Activated T-cell treated with anti-CD3 and anti-CD28 coated beads, Interleukin-2, amount 50 U/mL, for 24 hours (primary cell): ENCODE data around the gene MEIS2.

ENCODE experiments used
- DNase-seq: peaks from one replicate; pipeline ENCODE4 v3.0.0-alpha.2; 2020
- H3K27ac Mint-ChIP-seq: 2 replicates; pipeline ENCODE4 v1.8.0; 2020; ENCODE audit warnings: mild to moderate bottlenecking, mixed read lengths
- H3K27me3 Mint-ChIP-seq: 2 replicates; pipeline ENCODE4 v1.8.0; 2020; ENCODE audit warnings: mixed read lengths
- H3K36me3 Mint-ChIP-seq: 2 replicates; pipeline ENCODE4 v1.8.0; 2020; ENCODE audit warnings: low read depth, mixed read lengths
- H3K4me1 Mint-ChIP-seq: 2 replicates; pipeline ENCODE4 v1.8.0; 2020; ENCODE audit warnings: low read depth, mixed read lengths
- H3K4me3 Mint-ChIP-seq: 2 replicates; pipeline ENCODE4 v1.8.0; 2020; ENCODE audit warnings: mild to moderate bottlenecking, moderate library complexity, mixed read lengths
- H3K9me3 Mint-ChIP-seq: 2 replicates; pipeline ENCODE4 v1.8.0; 2020; ENCODE audit warnings: mixed read lengths

MEIS2 gene

GRCh38 chr15:36958606-36959005 is 141.7 kb downstream of the MEIS2 start:
- no peak for DNase-seq
- Mint-ChIP-seq H3K4me3 (no peak overlapping the region), H3K36me3 (no peaks in the 10 kb centered on the region), H3K27me3 (peaks cover 9% of the 10 kb centered on the region), H3K27ac (no peak overlapping the region), H3K4me1 (no peaks in the 10 kb centered on the region), H3K9me3 (no peaks in the 10 kb centered on the region)

- no peak overlapping the region for H3K27ac Mint-ChIP-seq
- no peak overlapping the region for H3K4me3 Mint-ChIP-seq
- H3K9me3 Mint-ChIP-seq, result no peaks in the 10 kb centered on the region
- DNase-seq, result no peak
- H3K27me3 Mint-ChIP-seq, result peaks cover 11% of the 10 kb centered on the region
- no peaks in the 10 kb centered on the region for H3K36me3 Mint-ChIP-seq
- H3K4me1 Mint-ChIP-seq, result no peaks in the 10 kb centered on the region
These were observed 145.9 kb downstream of the MEIS2 start for GRCh38 chr15:36954486-36954885.

DNA sequence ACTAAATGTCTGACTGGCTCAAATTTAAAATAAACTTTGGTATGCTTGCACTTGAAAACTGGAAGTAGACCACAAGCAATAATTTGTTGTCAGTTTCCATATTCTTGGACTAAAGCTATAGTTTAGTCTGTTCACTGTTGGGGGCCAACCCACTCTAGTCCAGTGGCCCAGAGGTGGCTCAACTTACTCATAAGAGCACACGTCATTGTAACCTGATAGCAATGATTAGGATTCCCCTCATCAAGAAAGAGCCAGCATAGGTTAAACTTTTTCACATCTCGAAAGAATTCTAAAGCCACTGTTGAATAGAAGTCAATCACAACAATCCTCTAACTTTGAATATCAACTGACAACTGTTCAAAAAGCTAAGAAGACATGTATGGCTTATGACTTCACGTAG is 147.0 kb downstream of the MEIS2 start:
- Mint-ChIP-seq H3K27ac (no peak overlapping the region), H3K36me3 (no peaks in the 10 kb centered on the region), H3K27me3 (peaks cover 10% of the 10 kb centered on the region)

DNA sequence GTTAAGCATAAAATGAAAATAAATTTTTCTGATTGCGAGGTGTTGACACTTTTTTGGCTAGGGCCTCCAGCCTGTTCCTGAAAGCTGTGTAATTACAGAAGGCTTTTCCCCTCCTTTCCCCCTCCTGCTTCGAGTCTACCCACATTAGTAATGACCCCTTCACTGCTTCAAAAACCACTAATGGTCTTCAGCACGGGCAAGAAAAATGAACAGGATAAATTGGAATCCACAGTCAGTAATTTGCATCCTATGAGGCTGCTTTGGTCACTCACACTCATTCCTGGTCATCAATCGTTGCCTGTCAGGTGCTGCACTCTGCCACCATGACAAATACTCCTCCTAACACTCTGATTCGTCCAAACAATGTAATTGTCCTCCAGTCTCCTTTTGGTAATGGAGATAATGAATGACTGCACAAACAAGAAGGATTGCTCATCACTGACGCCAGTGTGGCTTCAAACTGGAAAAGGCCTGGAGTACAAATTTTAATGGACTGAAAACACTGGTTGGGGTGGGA is 148.6 kb downstream of the MEIS2 start:
- Mint-ChIP-seq H3K36me3 (no peaks in the 10 kb centered on the region), H3K4me3 (no peak overlapping the region), H3K27me3 (peaks cover 12% of the 10 kb centered on the region), H3K4me1 (no peaks in the 10 kb centered on the region), H3K27ac (no peak overlapping the region), H3K9me3 (no peaks in the 10 kb centered on the region)
- DNase-seq, result no peak

More for the DNA sequence above, 147.0 kb downstream of the MEIS2 start:
- Mint-ChIP-seq H3K4me1 (no peaks in the 10 kb centered on the region), H3K4me3 (no peak overlapping the region), H3K9me3 (no peaks in the 10 kb centered on the region)
- DNase-seq, result no peak

GRCh38 chr15:36950371-36950770 is 150.0 kb downstream of the MEIS2 start:
- Mint-ChIP-seq H3K27me3 (peaks cover 12% of the 10 kb centered on the region), H3K27ac (no peak overlapping the region), H3K36me3 (no peaks in the 10 kb centered on the region), H3K4me1 (no peaks in the 10 kb centered on the region), H3K9me3 (no peaks in the 10 kb centered on the region), H3K4me3 (no peak overlapping the region)
- no peak for DNase-seq

- H3K27me3 Mint-ChIP-seq, result peaks cover 10% of the 10 kb centered on the region
- no peaks in the 10 kb centered on the region for H3K9me3 Mint-ChIP-seq
- H3K4me1 Mint-ChIP-seq, result no peaks in the 10 kb centered on the region
- no peak for DNase-seq
- no peak overlapping the region for H3K27ac Mint-ChIP-seq
- H3K4me3 Mint-ChIP-seq, result no peak overlapping the region
- H3K36me3 Mint-ChIP-seq, result no peaks in the 10 kb centered on the region
These were observed 151.4 kb downstream of the MEIS2 start for GRCh38 chr15:36948982-36949381.

DNA sequence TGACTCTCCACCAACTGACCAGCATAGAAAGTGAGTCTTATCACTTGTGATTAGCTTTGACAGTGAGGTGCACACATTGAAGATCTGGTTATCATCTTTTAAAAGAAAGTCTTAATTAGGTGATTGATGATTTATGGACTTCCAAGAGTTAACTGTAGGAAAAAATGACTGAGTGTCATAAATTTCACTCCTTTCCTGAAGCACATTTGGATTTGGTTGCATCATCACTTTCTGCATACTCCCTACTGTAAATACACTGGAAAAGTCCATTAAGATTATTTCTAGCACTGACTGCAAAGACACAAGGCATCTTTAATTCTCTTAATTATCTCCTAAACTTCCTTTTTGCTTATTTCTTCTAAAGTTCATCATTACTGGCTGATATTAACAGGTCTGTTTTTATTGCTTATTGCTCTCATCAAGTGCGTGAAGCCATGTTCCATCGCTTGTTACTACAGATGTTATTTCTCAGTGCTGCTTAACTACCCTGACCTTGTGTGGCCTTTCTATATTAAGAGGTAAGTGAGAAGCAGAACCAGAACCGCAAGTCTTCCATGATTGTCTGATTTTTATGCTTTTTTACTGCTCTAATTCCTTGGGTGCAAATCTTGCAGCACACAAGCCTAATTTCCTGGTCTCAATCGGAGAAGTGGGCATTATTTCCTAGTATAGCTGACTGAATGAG is 153.2 kb downstream of the MEIS2 start:
- no peaks in the 10 kb centered on the region for H3K9me3 Mint-ChIP-seq
- H3K27me3 Mint-ChIP-seq, result peaks cover 10% of the 10 kb centered on the region
- DNase-seq, result no peak
- H3K27ac Mint-ChIP-seq, result no peak overlapping the region
- H3K36me3 Mint-ChIP-seq, result no peaks in the 10 kb centered on the region
- H3K4me3 Mint-ChIP-seq, result no peak overlapping the region
- H3K4me1 Mint-ChIP-seq, result no peaks in the 10 kb centered on the region

- H3K27ac Mint-ChIP-seq, result no peak overlapping the region
- no peaks in the 10 kb centered on the region for H3K9me3 Mint-ChIP-seq
- H3K36me3 Mint-ChIP-seq, result no peaks in the 10 kb centered on the region
- no peak for DNase-seq
- H3K27me3 Mint-ChIP-seq, result peaks cover 13% of the 10 kb centered on the region
- H3K4me1 Mint-ChIP-seq, result no peaks in the 10 kb centered on the region
- no peak overlapping the region for H3K4me3 Mint-ChIP-seq
These were observed 155.9 kb downstream of the MEIS2 start for GRCh38 chr15:36944442-36944841.

DNA sequence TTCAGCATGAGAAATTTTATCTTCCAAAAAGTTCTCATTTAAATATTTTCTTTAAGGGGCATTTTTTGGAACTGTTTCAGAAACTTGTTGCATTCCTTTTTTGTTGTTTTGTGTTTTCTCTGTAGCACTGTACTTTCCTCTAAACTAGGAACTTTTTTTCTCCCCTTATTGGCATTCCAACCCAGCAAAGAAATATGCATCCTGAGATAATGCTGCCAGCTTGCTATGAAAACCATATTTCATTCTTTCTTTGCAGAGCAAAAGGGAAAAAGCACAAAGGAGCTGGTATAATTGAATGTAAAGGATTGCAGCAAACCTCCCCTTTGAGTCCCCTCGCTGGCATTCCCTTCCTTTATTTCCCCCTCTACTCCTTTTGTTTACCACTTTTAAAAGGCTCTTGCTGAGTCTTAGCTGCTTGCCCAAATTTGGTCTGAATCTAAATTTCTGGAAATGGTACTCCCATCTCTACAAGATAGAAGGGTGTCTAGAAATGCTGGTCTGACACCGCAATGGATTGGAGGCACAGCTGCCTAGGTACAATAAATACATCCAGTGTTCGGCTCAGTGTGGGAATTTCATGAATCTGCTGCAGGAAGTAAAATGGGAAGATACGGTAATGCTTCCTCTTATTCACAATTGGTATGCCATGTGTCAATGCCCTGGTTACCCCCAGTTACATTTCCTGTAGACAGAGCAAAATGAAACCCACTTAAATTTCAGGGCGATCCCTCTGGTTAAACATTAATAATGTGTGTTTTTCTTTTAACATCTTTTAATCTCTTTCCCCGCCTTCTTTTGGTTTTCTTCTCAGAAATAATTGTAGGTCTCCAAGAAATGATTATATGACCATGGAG is 156.6 kb downstream of the MEIS2 start:
- Mint-ChIP-seq H3K9me3 (no peaks in the 10 kb centered on the region), H3K27me3 (peaks cover 13% of the 10 kb centered on the region), H3K4me3 (no peak overlapping the region), H3K27ac (no peak overlapping the region), H3K4me1 (no peaks in the 10 kb centered on the region), H3K36me3 (no peaks in the 10 kb centered on the region)
- no peak for DNase-seq

DNA sequence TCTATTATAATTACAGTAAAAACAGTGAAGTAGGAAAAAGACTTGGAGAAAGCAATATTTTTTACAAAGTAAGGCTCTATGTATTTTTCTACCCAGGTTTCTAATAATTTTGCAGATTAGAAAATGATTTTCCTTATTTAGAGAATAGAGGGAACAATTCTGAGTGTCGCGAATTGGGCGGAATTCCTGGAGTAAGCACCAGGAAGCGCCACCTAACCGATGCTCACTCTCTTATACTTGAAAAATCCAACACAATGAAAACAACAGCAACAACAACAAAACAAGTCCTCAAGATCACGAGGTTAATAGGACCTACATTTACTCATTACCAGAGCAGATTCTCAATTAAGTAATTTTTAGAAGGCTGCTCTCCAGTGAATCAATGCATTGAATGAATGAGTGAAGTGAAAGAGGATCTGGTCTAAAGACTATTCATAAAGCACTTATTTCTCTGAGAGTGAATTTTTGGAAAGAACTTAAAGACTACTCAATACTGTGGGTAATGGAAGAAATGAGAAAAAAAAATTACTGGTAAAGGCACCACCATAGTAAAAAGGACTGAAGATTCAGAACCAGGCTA is 158.0 kb downstream of the MEIS2 start:
- no peak for DNase-seq
- Mint-ChIP-seq H3K36me3 (no peaks in the 10 kb centered on the region), H3K27me3 (peaks cover 13% of the 10 kb centered on the region), H3K27ac (no peak overlapping the region), H3K4me1 (no peaks in the 10 kb centered on the region), H3K4me3 (no peak overlapping the region), H3K9me3 (no peaks in the 10 kb centered on the region)

- Mint-ChIP-seq H3K27ac (no peak overlapping the region), H3K27me3 (peaks cover 11% of the 10 kb centered on the region), H3K4me3 (no peak overlapping the region)
These were observed 158.6 kb downstream of the MEIS2 start for GRCh38 chr15:36941798-36942197.

DNA sequence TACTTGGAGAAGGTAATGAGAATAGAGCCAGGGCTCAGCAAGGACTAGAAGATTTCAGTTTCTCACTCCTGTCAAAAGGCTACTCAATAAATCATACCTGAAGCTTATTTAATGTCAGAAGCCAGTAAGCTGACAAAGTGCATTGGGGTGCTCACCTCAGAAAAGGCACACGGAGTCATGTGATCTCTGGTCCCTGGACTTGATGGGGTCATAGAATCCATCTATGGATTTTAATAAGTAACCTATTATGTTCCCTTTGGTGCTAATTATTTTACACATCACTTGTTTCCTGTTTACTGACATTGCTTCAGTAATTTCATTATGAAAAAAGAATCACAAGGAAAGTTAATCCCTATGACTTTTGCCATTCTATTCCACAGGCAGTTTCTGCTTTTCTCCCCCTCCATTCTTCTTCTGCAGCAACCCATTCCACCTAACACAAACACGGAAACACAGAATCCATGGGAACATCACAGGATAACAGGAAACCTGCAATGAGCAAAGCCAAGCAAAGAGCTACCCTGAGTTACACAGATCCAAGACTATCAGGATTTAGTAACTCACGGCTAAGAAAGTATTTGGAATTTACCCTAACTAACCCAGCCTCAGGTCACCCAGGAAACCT is 159.6 kb downstream of the MEIS2 start:
- peaks cover 9% of the 10 kb centered on the region for H3K27me3 Mint-ChIP-seq
- no peak for DNase-seq
- H3K4me1 Mint-ChIP-seq, result no peaks in the 10 kb centered on the region
- no peaks in the 10 kb centered on the region for H3K36me3 Mint-ChIP-seq
- H3K27ac Mint-ChIP-seq, result no peak overlapping the region
- no peak overlapping the region for H3K4me3 Mint-ChIP-seq
- no peaks in the 10 kb centered on the region for H3K9me3 Mint-ChIP-seq

More at GRCh38 chr15:36941798-36942197, 158.6 kb downstream of the MEIS2 start:
- no peaks in the 10 kb centered on the region for H3K36me3 Mint-ChIP-seq
- H3K9me3 Mint-ChIP-seq, result no peaks in the 10 kb centered on the region
- no peak for DNase-seq
- H3K4me1 Mint-ChIP-seq, result no peaks in the 10 kb centered on the region

GRCh38 chr15:36940219-36940618 is 160.1 kb downstream of the MEIS2 start:
- no peaks in the 10 kb centered on the region for H3K9me3 Mint-ChIP-seq
- H3K4me3 Mint-ChIP-seq, result no peak overlapping the region
- H3K36me3 Mint-ChIP-seq, result no peaks in the 10 kb centered on the region
- DNase-seq, result no peak
- peaks cover 6% of the 10 kb centered on the region for H3K27me3 Mint-ChIP-seq
- no peak overlapping the region for H3K27ac Mint-ChIP-seq
- no peaks in the 10 kb centered on the region for H3K4me1 Mint-ChIP-seq

DNA sequence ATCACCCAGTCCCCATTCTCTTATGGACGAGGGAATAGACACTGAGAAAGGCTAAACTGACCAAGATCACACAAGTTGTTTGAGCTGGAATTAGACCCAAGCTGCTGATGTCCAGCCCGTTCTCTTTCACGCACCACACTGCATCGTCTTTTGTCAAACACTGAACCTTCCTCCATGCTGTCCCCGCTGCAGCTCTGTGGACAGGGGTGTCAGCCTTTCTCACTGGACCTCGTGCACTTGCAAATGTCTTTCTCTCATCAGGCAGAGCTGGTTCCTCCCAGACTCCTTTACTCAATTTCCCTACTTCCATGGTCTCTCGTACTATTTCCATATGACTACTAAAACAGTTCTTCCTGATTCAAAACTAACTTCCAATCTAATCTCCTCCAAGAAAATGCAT is 161.6 kb downstream of the MEIS2 start:
- H3K9me3 Mint-ChIP-seq, result no peaks in the 10 kb centered on the region
- H3K36me3 Mint-ChIP-seq, result no peaks in the 10 kb centered on the region
- no peak for DNase-seq
- H3K4me1 Mint-ChIP-seq, result no peaks in the 10 kb centered on the region
- peaks cover 6% of the 10 kb centered on the region for H3K27me3 Mint-ChIP-seq
- no peak overlapping the region for H3K27ac Mint-ChIP-seq
- no peak overlapping the region for H3K4me3 Mint-ChIP-seq
